Cardiac septum (tissue), 1 donor: ENCODE data around the gene DCTD. TPM values are rescaled to one million over a fixed set of nuclear protein-coding genes. Genes with fewer than 3 reads are reported as not detected.

Source experiments
- DNase-seq: peaks from one replicate; pipeline ENCODE4 v3.0.0-alpha.2; 2020; ENCODE audit warnings: low spot score
- intact Hi-C: fragments of 100-400 bp; cut with DNase I; formaldehyde crosslinking; loops from one replicate; pipeline ENCODE4 v1.14.0; 2022
- total RNA-seq: library from RNA; stranded (reverse); fragmentation: NEBNext Ultra II Directional; extraction: Animal tissue kit (Norgen Biotek cat#: 25700); gene quantifications from one replicate; pipeline ENCODE4 v1.2.1, GENCODE V29; 2021
- donor health status: DM: no; HTN: no; CAD: no.

Gene DCTD
- total RNA-seq, 1 donor from 2014 or later = 49.6 TPM

GRCh38 chr4:182848685-182849084, 68.5 kb downstream of the DCTD start:
- intact Hi-C loops = no loop called here
- DNase-seq = no peak

GRCh38 chr4:182847576-182848450, 69.4 kb downstream of the DCTD start:
- no peak for DNase-seq
- intact Hi-C loops = no loop called here

DNA sequence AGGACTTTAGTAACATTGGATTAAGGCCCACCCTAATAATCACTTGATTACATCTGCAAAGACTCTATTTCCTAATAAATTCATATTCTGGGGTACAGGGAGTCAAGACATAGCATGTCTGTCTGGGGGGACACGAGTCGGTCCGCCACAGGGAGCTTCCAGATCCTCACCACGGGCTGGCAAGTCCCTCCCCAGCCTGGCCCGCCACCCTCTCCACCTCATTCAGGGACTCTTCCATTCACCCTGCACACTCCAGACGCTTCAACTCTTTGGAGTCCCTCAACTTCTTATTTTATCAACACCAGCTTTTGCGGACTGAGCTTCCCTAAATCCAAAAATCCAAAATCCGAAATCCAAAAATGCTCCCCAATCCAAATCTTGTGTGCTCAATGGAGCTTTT, 71.2 kb downstream of the DCTD start:
- intact Hi-C loops = no loop called here
- no peak for DNase-seq

DNA sequence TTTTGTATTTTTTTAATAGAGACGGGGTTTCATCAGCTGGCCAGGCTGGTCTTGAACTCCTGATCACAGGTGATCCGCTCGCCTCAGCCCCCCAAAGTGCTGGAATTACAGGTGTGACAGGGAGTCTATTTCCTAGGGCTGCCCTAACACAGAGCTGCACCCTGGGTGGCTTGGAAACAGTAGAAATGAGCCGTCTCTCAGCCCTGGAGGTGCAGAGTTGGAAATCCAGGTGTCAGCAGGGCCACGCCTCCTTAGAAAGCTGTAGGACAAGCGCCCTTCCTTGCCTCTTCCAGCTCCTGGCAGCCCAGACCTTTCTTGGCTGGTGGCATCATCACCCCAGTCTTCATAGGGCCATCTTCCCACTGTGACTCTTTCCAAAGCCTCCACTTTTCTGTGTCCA, 71.6 kb downstream of the DCTD start:
- no peak for DNase-seq
- intact Hi-C loops = no loop called here

- no peak for DNase-seq
- intact Hi-C loops = no loop called here
These were observed 73.3 kb downstream of the DCTD start for GRCh38 chr4:182843808-182844325.

GRCh38 chr4:182842759-182843390, 74.3 kb downstream of the DCTD start:
- DNase-seq = no peak
- intact Hi-C loops = no loop called here

DNA sequence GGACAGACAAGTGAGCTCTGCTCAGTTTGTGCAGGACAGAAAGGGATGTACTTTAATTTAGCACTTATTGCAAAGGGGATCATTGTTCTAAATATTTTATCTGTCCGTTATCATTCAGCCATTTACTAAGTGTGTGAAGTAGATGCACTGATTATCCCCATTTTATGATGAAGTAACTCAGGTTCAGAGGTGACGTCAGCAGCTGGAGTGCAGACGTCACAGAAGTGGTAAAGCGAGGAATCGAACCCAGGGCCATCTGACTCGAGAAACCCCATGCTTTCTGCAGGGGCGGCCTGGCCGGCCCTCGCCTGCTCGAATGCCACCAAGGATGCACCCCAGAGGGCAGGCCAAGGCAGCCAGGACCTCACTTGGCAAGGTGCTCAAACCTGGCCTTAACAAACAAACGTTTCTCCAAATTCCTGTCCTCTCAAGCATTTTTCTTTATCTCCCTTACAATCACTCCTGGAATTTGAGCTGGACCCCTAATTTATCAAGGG, 75.0 kb downstream of the DCTD start:
- DNase-seq = no peak
- intact Hi-C loops = no loop called here

GRCh38 chr4:182840108-182840507, 77.1 kb downstream of the DCTD start:
- no peak for DNase-seq
- intact Hi-C loops = no loop called here

Other genes starting within 250 kb of the DCTD start
- 38.3 TPM for gene WWC2, start 181.9 kb upstream of the DCTD start, total RNA-seq